Astrocyte (in vitro differentiated cells and primary cell): Measurements from ENCODE around the gene METTL26. TPM values are rescaled to one million over a fixed set of nuclear protein-coding genes. Genes with fewer than 3 reads are reported as not detected.

Source experiments
- DNase-seq: peaks from one replicate; pipeline ENCODE4 v3.0.0-alpha.2; 2010; ENCODE audit warnings: low read depth
- FAIRE-seq: peaks from 2 replicates; lab custom pipeline; 2011; peaks lifted over from hg19 to GRCh38; lab: Jason Lieb, UNC
- H2AFZ ChIP-seq: 2 replicates; pipeline ENCODE4 v1.6.0; 2012; ENCODE audit warnings: low read depth, low read length, inconsistent platforms
- H3K27ac ChIP-seq: 2 replicates; pipeline ENCODE4 v1.5.1; 2011; ENCODE audit warnings: low read depth, low read length, inconsistent platforms
- H3K27me3 ChIP-seq: 2 replicates; pipeline ENCODE4 v1.6.0; 2011; ENCODE audit warnings: low read length, inconsistent platforms; ENCODE audit not compliant: insufficient read depth
- H3K36me3 ChIP-seq: 2 replicates; pipeline ENCODE4 v1.5.1; 2011; ENCODE audit warnings: low read length, inconsistent platforms; ENCODE audit not compliant: insufficient read depth
- H3K4me1 ChIP-seq: 2 replicates; pipeline ENCODE4 v1.5.1; 2011; ENCODE audit warnings: low read length, inconsistent platforms; ENCODE audit not compliant: insufficient read depth
- H3K4me2 ChIP-seq: 2 replicates; pipeline ENCODE4 v1.6.0; 2012; ENCODE audit warnings: low read length, inconsistent platforms
- H3K4me3 ChIP-seq: 2 replicates; pipeline ENCODE4 v1.5.1; 2011; ENCODE audit warnings: low read depth, mild to moderate bottlenecking, low read length, inconsistent platforms; ENCODE audit not compliant: insufficient read depth
- H3K79me2 ChIP-seq: 2 replicates; pipeline ENCODE4 v1.6.0; 2012; ENCODE audit warnings: mild to moderate bottlenecking, low read length, inconsistent platforms; ENCODE audit not compliant: insufficient read depth
- H3K9ac ChIP-seq: 2 replicates; pipeline ENCODE4 v1.6.0; 2012; ENCODE audit warnings: mild to moderate bottlenecking, low read length, inconsistent platforms
- H3K9me3 ChIP-seq: 2 replicates; pipeline ENCODE4 v1.5.1; 2012; ENCODE audit warnings: low read depth, mild to moderate bottlenecking, low read length, inconsistent platforms; ENCODE audit not compliant: insufficient read depth
- H4K20me1 ChIP-seq: 2 replicates; pipeline ENCODE4 v1.6.0; 2012; ENCODE audit warnings: low read length, inconsistent platforms; ENCODE audit not compliant: insufficient read depth
- H3K27ac Mint-ChIP-seq: one replicate; pipeline ENCODE4 v1.8.0; 2021; ENCODE audit warnings: mild to moderate bottlenecking, mixed read lengths; ENCODE audit not compliant: unreplicated experiment
- H3K27me3 Mint-ChIP-seq: one replicate; pipeline ENCODE4 v1.8.0; 2021; ENCODE audit warnings: low read depth, mixed read lengths; ENCODE audit not compliant: unreplicated experiment
- H3K36me3 Mint-ChIP-seq: one replicate; pipeline ENCODE4 v1.8.0; 2021; ENCODE audit warnings: low read depth, mixed read lengths; ENCODE audit not compliant: unreplicated experiment
- H3K4me1 Mint-ChIP-seq: one replicate; pipeline ENCODE4 v1.8.0; 2021; ENCODE audit warnings: low read depth, mixed read lengths; ENCODE audit not compliant: unreplicated experiment
- H3K4me3 Mint-ChIP-seq: one replicate; pipeline ENCODE4 v1.8.0; 2021; ENCODE audit warnings: mild to moderate bottlenecking, moderate library complexity, mixed read lengths; ENCODE audit not compliant: unreplicated experiment
- H3K9me3 Mint-ChIP-seq: one replicate; pipeline ENCODE4 v1.8.0; 2021; ENCODE audit warnings: mild to moderate bottlenecking, mixed read lengths; ENCODE audit not compliant: unreplicated experiment
- EZH2 ChIP-seq: IDR thresholded peaks from 2 replicates; pipeline ENCODE4 v1.6.1; 2012; ENCODE audit warnings: mild to moderate bottlenecking, low read length, inconsistent platforms; ENCODE audit not compliant: insufficient read depth
- total RNA-seq: library from RNA; stranded (reverse); gene quantifications from 2 replicates; pipeline ENCODE4 v1.2.1, GENCODE V29; 2021
- TF ChIP-seq, protein P1 (sequence below): IDR thresholded peaks from 2 replicates; pipeline ENCODE4 v1.5.1; 2011; ENCODE audit warnings: low read depth, mild to moderate bottlenecking, inconsistent platforms, low read length, moderate library complexity; ENCODE audit not compliant: insufficient read depth

METTL26 gene
- total RNA-seq, 1 donor from 2014 or later, result 56.4 TPM

DNA sequence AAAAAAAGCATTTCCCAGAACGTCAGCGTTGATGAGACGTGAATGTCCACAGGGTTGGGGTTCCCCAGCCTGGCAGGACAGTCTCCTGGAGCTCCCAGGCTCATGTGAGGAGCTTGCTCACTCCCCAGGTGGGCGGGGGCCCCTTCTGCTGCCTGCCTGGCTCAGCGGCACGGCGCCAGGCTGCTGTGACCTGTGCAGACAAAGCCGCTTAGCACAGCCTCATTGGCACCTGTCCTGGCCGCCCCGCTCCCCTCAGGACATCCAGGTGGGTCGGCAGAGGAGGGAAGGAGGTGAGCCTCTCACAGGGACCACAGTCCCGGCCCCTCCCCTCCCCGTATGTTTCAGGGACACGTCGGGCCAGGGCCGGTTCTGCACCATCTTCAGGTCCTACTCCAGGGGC lies 18.2 kb downstream of the METTL26 start:
- no peak overlapping the region for H3K4me2 ChIP-seq
- no peaks in the 10 kb centered on the region for H3K9me3 Mint-ChIP-seq
- H3K4me3 Mint-ChIP-seq, result no peak overlapping the region
- no peak overlapping the region for H3K9ac ChIP-seq
- H3K9me3 ChIP-seq, result no peaks in the 10 kb centered on the region
- H3K4me1 Mint-ChIP-seq, result no peaks in the 10 kb centered on the region
- peaks cover 40% of the 10 kb centered on the region for H4K20me1 ChIP-seq
- H3K36me3 Mint-ChIP-seq, result peaks cover 15% of the 10 kb centered on the region
- no peak overlapping the region for H3K27ac Mint-ChIP-seq
- H3K27me3 Mint-ChIP-seq, result no peaks in the 10 kb centered on the region
- TF ChIP-seq, protein P1, sequence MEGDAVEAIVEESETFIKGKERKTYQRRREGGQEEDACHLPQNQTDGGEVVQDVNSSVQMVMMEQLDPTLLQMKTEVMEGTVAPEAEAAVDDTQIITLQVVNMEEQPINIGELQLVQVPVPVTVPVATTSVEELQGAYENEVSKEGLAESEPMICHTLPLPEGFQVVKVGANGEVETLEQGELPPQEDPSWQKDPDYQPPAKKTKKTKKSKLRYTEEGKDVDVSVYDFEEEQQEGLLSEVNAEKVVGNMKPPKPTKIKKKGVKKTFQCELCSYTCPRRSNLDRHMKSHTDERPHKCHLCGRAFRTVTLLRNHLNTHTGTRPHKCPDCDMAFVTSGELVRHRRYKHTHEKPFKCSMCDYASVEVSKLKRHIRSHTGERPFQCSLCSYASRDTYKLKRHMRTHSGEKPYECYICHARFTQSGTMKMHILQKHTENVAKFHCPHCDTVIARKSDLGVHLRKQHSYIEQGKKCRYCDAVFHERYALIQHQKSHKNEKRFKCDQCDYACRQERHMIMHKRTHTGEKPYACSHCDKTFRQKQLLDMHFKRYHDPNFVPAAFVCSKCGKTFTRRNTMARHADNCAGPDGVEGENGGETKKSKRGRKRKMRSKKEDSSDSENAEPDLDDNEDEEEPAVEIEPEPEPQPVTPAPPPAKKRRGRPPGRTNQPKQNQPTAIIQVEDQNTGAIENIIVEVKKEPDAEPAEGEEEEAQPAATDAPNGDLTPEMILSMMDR, result no peak
- TF ChIP-seq EZH2, result no peak
- H3K4me3 ChIP-seq, result no peak overlapping the region
- H3K27ac ChIP-seq, result no peak overlapping the region
- H3K36me3 ChIP-seq, result no peaks in the 10 kb centered on the region
- FAIRE-seq (no peak), DNase-seq (no peak)
- H3K4me1 ChIP-seq, result peaks cover 15% of the 10 kb centered on the region
- H3K79me2 ChIP-seq, result peaks cover 2% of the 10 kb centered on the region
- H2AFZ ChIP-seq, result no peak overlapping the region
- no peaks in the 10 kb centered on the region for H3K27me3 ChIP-seq

DNA sequence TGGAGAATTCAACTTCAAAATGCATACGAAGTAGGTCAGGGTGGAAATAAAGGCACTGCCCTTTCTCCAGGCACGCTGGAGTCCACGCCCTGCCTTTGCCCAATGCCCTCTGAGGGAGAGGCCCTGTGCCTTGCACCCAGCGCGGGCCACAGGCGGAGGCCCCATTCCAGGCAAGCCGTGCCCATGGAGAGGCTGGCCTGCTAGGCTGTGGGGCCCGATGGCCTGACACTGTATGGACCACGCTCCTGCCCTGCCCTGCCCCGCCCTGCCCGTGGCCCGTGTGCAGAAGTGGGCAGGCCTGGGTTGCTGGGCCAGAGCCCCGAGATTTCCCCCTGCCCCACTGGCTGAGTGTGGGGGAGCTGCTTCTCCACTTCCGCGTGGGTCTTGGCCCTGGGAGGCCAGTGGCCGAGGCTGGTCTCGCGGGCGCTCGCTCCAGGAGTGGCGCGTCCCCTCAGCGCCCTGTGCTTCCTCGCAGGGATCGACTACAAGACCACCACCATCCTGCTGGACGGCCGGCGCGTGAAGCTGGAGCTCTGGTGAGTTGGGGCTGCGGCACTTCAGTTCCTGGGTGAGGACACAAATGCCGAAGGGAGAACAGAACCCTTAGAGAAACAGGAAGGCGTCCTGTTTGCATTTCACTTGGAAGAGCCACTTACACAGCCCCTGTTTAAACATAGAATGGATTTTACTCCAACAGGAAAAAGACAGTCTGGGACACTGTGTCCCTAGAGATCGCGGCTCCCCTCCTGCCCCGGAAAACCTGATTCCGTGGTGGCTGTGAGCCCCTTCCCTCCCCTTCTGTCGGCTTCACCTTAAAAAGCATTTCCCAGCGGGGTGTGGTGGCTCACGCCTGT lies 19.1 kb downstream of the METTL26 start:
- H3K4me3 ChIP-seq, result no peak overlapping the region
- H3K27me3 Mint-ChIP-seq, result no peaks in the 10 kb centered on the region
- no peaks in the 10 kb centered on the region for H3K9me3 Mint-ChIP-seq
- no peaks in the 10 kb centered on the region for H3K4me1 Mint-ChIP-seq
- H3K27ac Mint-ChIP-seq, result no peak overlapping the region
- no peak overlapping the region for H2AFZ ChIP-seq
- H3K9ac ChIP-seq, result no peak overlapping the region
- H3K9me3 ChIP-seq, result no peaks in the 10 kb centered on the region
- FAIRE-seq (no peak), DNase-seq (no peak)
- no peaks in the 10 kb centered on the region for H3K36me3 ChIP-seq
- no peak overlapping the region for H3K4me2 ChIP-seq
- TF ChIP-seq, protein P1, result no peak
- TF ChIP-seq EZH2, result no peak
- H3K36me3 Mint-ChIP-seq, result peaks cover 15% of the 10 kb centered on the region
- peaks cover 7% of the 10 kb centered on the region for H3K4me1 ChIP-seq
- H3K27ac ChIP-seq, result no peak overlapping the region
- no peaks in the 10 kb centered on the region for H3K27me3 ChIP-seq
- H3K4me3 Mint-ChIP-seq, result no peak overlapping the region
- H3K79me2 ChIP-seq, result no peaks in the 10 kb centered on the region
- peaks cover 38% of the 10 kb centered on the region for H4K20me1 ChIP-seq

DNA sequence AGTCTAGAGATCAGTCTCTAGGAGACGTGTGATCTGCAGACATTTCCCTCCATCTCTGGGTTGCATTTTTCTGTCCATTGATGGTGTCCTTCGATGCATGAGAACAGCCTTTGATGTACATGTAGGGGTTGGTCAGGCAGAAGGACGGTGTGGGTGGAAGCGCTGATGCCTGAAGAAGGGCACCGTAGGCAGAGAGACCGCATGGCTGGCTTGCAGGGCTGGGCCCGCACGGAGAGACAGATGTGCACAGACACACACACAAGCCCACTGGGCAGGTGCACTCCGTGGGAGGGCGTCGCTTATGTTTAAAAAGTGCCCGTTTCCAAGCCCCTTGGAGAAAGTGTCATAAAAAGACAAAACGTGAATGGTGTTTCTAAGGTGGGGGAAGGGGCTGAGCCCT lies 21.0 kb downstream of the METTL26 start:
- no peak for TF ChIP-seq EZH2
- DNase-seq, result no peak
- Histone ChIP-seq H3K4me2 (no peak overlapping the region), H3K4me1 (no peaks in the 10 kb centered on the region), H4K20me1 (peaks cover 36% of the 10 kb centered on the region), H3K9ac (no peak overlapping the region), H3K27ac (no peak overlapping the region), H3K79me2 (peaks cover 8% of the 10 kb centered on the region), H2AFZ (no peak overlapping the region), H3K4me3 (no peak overlapping the region), H3K36me3 (no peaks in the 10 kb centered on the region), H3K9me3 (no peaks in the 10 kb centered on the region), H3K27me3 (no peaks in the 10 kb centered on the region)
- Mint-ChIP-seq H3K4me1 (peaks cover 3% of the 10 kb centered on the region), H3K27me3 (no peaks in the 10 kb centered on the region), H3K27ac (no peak overlapping the region), H3K9me3 (no peaks in the 10 kb centered on the region), H3K4me3 (no peak overlapping the region), H3K36me3 (peaks cover 18% of the 10 kb centered on the region)
- FAIRE-seq, result no peak
